ENCODE measurements around the gene CFAP20DC. TPM values are rescaled to one million over a fixed set of nuclear protein-coding genes. Genes with fewer than 3 reads are reported as not detected.

Gene CFAP20DC
- total and polyA plus RNA-seq, 4 donors, result 0.98 to 2.1 (median 1.5) TPM

DNA sequence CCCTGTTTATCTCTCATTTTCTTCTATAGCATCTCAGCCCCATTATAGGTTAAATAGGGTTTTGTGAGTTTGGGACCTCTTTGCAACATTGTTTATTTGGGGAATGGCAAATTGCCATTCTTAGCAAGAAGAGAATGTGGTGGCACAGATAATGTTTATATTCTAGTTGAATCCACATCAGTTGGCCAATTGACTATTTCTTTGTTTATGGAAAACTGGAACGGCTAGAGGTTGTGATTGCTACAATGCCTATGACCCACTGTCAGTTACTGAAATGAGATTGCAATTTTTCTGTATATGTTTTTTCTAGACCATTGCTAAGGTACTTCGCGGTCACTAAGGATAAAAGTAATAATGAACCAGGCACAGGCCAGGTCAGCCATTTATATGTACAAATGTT, 44.6 kb upstream of the CFAP20DC start:
- WGBS, result 86% methylated on average over 3 of the region's 3 CpGs
- TF ChIP-seq RXRA (IDR thresholded peaks at IDR 0.05) (no peak), GABPA (IDR thresholded peaks at IDR 0.05 in 1 of 2, conservative IDR thresholded peaks at IDR 0.05 in 1 of 2) (no peak), RAD21 (IDR thresholded peaks at IDR 0.05) (no peak), TAF1 (conservative IDR thresholded peaks at IDR 0.05) (no peak), FOXA1 (IDR thresholded peaks at IDR 0.05) (no peak), SP1 (IDR thresholded peaks at IDR 0.05) (no peak)
- TF ChIP-seq, protein P1, sequence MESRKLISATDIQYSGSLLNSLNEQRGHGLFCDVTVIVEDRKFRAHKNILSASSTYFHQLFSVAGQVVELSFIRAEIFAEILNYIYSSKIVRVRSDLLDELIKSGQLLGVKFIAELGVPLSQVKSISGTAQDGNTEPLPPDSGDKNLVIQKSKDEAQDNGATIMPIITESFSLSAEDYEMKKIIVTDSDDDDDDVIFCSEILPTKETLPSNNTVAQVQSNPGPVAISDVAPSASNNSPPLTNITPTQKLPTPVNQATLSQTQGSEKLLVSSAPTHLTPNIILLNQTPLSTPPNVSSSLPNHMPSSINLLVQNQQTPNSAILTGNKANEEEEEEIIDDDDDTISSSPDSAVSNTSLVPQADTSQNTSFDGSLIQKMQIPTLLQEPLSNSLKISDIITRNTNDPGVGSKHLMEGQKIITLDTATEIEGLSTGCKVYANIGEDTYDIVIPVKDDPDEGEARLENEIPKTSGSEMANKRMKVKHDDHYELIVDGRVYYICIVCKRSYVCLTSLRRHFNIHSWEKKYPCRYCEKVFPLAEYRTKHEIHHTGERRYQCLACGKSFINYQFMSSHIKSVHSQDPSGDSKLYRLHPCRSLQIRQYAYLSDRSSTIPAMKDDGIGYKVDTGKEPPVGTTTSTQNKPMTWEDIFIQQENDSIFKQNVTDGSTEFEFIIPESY (IDR thresholded peaks at IDR 0.05), result no peak
- Histone ChIP-seq H3K27ac (ENCODE audit: low read depth in 1 of 2, low read length in 2 of 2) (no peak overlapping the region), H3K9ac (ENCODE audit: low read depth in 1 of 2, low read length in 2 of 2) (no peak overlapping the region), H3K36me3 (ENCODE audit: control insufficient read depth in 4 of 4, insufficient read depth in 3 of 4, low read depth in 1 of 4, low read length in 3 of 4) (no peaks in the 10 kb centered on the region), H3K4me3 (ENCODE audit: low read depth in 1 of 3, low read length in 3 of 3) (no peak overlapping the region), H3K4me1 (ENCODE audit: control insufficient read depth in 4 of 4, insufficient read depth in 4 of 4, low read length in 3 of 4) (no peaks in the 10 kb centered on the region), H3K27me3 (ENCODE audit: control insufficient read depth in 4 of 4, insufficient read depth in 4 of 4, low read length in 3 of 4) (no peaks in the 10 kb centered on the region), H3K9me3 (ENCODE audit: control insufficient read depth in 4 of 4, low read length in 3 of 4) (no peaks in the 10 kb centered on the region)
- no peak for DNase-seq (ENCODE audit: low spot score)

DNA sequence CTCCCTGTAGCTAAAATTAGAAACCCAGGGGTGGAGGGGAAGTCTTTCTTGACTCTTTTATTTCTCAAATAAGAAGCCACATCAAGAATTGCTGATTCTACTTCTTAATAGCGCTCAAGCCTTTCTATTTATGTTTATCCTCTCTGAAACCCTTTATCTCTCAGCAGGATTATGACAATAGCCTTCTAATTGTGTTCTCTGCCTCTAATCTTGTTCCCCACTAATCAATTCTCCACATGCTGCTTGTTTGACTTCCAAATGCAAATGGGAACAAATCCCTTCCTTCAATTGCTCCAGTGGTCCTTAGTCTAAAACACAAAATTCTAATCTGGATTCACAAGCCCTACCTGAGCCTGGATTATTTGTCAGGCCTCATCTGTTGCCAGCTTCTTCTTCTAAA, 43.7 kb upstream of the CFAP20DC start:
- Histone ChIP-seq H3K4me3 (ENCODE audit: low read depth in 1 of 3, low read length in 3 of 3) (no peak overlapping the region), H3K9ac (ENCODE audit: low read depth in 1 of 2, low read length in 2 of 2) (no peak overlapping the region), H3K36me3 (ENCODE audit: control insufficient read depth in 4 of 4, insufficient read depth in 3 of 4, low read depth in 1 of 4, low read length in 3 of 4) (no peaks in the 10 kb centered on the region), H3K27me3 (ENCODE audit: control insufficient read depth in 4 of 4, insufficient read depth in 4 of 4, low read length in 3 of 4) (no peaks in the 10 kb centered on the region), H3K27ac (ENCODE audit: low read depth in 1 of 2, low read length in 2 of 2) (no peak overlapping the region), H3K9me3 (ENCODE audit: control insufficient read depth in 4 of 4, low read length in 3 of 4) (no peaks in the 10 kb centered on the region), H3K4me1 (ENCODE audit: control insufficient read depth in 4 of 4, insufficient read depth in 4 of 4, low read length in 3 of 4) (no peaks in the 10 kb centered on the region)
- 69% methylated on average over 1 of the region's 1 CpG for WGBS
- no peak for TF ChIP-seq EGR1 (IDR thresholded peaks at IDR 0.05; ENCODE audit: low read depth in 2 of 2)
- TF ChIP-seq TAF1 (conservative IDR thresholded peaks at IDR 0.05), result no peak
- no peak for TF ChIP-seq YY1 (IDR thresholded peaks at IDR 0.05)
- no peak for TF ChIP-seq RAD21 (IDR thresholded peaks at IDR 0.05)
- TF ChIP-seq GABPA (IDR thresholded peaks at IDR 0.05 in 1 of 2, conservative IDR thresholded peaks at IDR 0.05 in 1 of 2), result no peak
- TF ChIP-seq NR2F2 (IDR thresholded peaks at IDR 0.05), result no peak
- TF ChIP-seq HNF4G (IDR thresholded peaks at IDR 0.05), result no peak
- TF ChIP-seq, protein P2, sequence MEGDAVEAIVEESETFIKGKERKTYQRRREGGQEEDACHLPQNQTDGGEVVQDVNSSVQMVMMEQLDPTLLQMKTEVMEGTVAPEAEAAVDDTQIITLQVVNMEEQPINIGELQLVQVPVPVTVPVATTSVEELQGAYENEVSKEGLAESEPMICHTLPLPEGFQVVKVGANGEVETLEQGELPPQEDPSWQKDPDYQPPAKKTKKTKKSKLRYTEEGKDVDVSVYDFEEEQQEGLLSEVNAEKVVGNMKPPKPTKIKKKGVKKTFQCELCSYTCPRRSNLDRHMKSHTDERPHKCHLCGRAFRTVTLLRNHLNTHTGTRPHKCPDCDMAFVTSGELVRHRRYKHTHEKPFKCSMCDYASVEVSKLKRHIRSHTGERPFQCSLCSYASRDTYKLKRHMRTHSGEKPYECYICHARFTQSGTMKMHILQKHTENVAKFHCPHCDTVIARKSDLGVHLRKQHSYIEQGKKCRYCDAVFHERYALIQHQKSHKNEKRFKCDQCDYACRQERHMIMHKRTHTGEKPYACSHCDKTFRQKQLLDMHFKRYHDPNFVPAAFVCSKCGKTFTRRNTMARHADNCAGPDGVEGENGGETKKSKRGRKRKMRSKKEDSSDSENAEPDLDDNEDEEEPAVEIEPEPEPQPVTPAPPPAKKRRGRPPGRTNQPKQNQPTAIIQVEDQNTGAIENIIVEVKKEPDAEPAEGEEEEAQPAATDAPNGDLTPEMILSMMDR (IDR thresholded peaks at IDR 0.05; ENCODE audit: low read depth, low read length, missing input control), result no peak
- no peak for TF ChIP-seq HNF4A (conservative IDR thresholded peaks at IDR 0.05)
- TF ChIP-seq, protein P3, sequence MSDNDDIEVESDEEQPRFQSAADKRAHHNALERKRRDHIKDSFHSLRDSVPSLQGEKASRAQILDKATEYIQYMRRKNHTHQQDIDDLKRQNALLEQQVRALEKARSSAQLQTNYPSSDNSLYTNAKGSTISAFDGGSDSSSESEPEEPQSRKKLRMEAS (IDR thresholded peaks at IDR 0.05), result no peak
- no peak for TF ChIP-seq RXRA (IDR thresholded peaks at IDR 0.05)
- TF ChIP-seq FOXA2 (IDR thresholded peaks at IDR 0.05), result no peak
- no peak for DNase-seq (ENCODE audit: low spot score)

DNA sequence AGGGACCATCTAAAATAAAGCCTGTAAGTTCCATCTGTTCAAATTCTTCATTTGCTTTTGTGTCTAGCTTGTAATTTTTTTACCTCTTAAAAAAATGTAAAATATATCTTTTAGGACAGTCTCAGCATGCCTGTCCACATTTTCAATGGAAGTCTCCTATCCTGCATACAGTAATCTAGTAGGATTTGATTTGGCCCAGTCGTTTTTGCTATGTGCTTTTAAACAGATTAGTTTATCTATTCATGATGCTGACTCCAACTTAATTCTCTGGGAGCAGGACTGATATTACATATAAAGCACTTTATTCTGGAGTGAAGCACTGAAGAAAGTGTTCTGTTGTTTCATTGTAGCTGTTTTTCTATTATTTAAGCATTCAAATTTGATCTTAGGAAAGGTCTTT, 38.9 kb upstream of the CFAP20DC start:
- WGBS, result 37% methylated on average over 1 of the region's 1 CpG
- H3K4me1 ChIP-seq (ENCODE audit: control insufficient read depth in 4 of 4, insufficient read depth in 4 of 4, low read length in 3 of 4), result no peaks in the 10 kb centered on the region
- H3K9me3 ChIP-seq (ENCODE audit: control insufficient read depth in 4 of 4, low read length in 3 of 4), result no peaks in the 10 kb centered on the region
- DNase-seq (ENCODE audit: low spot score), result no peak
- no peaks in the 10 kb centered on the region for H3K36me3 ChIP-seq (ENCODE audit: control insufficient read depth in 4 of 4, insufficient read depth in 3 of 4, low read depth in 1 of 4, low read length in 3 of 4)
- no peak overlapping the region for H3K27ac ChIP-seq (ENCODE audit: low read depth in 1 of 2, low read length in 2 of 2)
- H3K27me3 ChIP-seq (ENCODE audit: control insufficient read depth in 4 of 4, insufficient read depth in 4 of 4, low read length in 3 of 4), result no peaks in the 10 kb centered on the region
- no peak overlapping the region for H3K9ac ChIP-seq (ENCODE audit: low read depth in 1 of 2, low read length in 2 of 2)
- no peak overlapping the region for H3K4me3 ChIP-seq (ENCODE audit: low read depth in 1 of 3, low read length in 3 of 3)
- TF ChIP-seq GABPA (IDR thresholded peaks at IDR 0.05 in 1 of 2, conservative IDR thresholded peaks at IDR 0.05 in 1 of 2) (no peak), JUND (IDR thresholded peaks at IDR 0.05) (no peak), NR2F2 (IDR thresholded peaks at IDR 0.05) (no peak), EGR1 (IDR thresholded peaks at IDR 0.05; ENCODE audit: low read depth in 2 of 2) (no peak), SP1 (IDR thresholded peaks at IDR 0.05) (no peak), TAF1 (conservative IDR thresholded peaks at IDR 0.05) (no peak), FOXA1 (IDR thresholded peaks at IDR 0.05) (no peak), YY1 (IDR thresholded peaks at IDR 0.05) (no peak), RAD21 (IDR thresholded peaks at IDR 0.05) (no peak), RXRA (IDR thresholded peaks at IDR 0.05) (no peak)
- TF ChIP-seq, protein P2 (IDR thresholded peaks at IDR 0.05; ENCODE audit: low read depth, low read length, missing input control), result no peak
- TF ChIP-seq, protein P4, sequence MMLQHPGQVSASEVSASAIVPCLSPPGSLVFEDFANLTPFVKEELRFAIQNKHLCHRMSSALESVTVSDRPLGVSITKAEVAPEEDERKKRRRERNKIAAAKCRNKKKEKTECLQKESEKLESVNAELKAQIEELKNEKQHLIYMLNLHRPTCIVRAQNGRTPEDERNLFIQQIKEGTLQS (IDR thresholded peaks at IDR 0.05), result no peak
- TF ChIP-seq, protein P1 (IDR thresholded peaks at IDR 0.05), result no peak
- TF ChIP-seq, protein P3 (IDR thresholded peaks at IDR 0.05), result no peak
